NCI-H2196 (cell line): Measurements from ENCODE around the gene GLTPD2.
"Not testable (repeated sequence)": the region's sequence is repeated elsewhere in the genome, so short reads cannot be mapped to it uniquely, and the experiment has no call there.

Source experiments
- DNase-seq: peaks from one replicate; lab custom pipeline; 2025; ENCODE audit not compliant: unreplicated experiment; lab: John Stamatoyannopoulos, UW

GLTPD2 gene

DNA sequence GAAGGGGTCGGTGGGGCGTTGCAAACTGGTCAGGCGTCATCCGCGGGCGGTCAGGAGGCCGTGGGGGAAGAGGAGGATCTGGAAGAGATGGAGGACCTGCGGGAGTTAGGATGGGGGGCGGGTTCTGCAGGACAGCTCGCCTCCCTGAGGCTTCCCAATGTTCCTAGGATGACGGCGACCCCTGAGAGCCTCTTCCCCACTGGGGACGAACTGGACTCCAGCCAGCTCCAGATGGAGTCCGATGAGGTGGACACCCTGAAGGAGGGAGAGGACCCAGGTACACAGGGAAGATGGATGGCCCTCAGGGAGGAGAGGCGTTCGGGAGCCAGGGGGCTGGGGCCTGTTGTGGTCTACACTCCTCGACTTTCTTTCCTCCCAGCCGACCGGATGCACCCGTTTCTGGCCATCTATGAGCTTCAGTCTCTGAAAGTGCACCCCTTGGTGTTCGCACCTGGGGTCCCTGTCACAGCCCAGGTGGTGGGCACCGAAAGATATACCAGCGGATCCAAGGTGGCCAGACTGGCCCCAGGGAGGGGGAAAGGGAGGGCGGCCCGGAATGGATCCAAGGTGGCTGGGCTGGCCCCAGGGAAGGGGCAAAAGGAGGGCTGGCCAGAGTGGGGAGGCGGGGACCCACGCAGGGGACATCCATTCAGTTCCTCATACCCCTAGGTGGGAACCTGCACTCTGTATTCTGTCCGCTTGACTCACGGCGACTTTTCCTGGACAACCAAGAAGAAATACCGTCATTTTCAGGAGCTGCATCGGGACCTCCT lies 19.0 kb downstream of the GLTPD2 start:
- no peak for DNase-seq

DNA sequence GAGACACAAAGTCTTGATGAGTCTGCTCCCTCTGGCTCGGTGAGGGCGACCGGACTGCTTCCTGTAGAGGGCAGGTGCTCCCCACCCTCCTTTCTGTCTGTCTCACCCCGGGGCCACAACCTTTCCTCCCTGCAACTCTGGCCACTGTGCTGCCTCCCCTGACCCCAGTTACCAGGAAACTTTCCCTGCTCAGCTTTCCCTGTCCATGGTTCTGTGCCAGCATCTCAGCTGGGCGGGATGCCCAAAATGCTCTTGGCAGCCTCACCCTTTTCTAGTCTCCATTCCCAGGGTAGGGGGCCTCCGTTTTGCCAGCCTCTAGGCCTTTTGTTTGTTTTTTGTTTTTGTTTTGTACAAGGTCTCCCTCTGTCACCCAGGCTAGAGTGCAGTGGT lies 19.6 kb downstream of the GLTPD2 start:
- peak; percentile 3 for DNase-seq

DNA sequence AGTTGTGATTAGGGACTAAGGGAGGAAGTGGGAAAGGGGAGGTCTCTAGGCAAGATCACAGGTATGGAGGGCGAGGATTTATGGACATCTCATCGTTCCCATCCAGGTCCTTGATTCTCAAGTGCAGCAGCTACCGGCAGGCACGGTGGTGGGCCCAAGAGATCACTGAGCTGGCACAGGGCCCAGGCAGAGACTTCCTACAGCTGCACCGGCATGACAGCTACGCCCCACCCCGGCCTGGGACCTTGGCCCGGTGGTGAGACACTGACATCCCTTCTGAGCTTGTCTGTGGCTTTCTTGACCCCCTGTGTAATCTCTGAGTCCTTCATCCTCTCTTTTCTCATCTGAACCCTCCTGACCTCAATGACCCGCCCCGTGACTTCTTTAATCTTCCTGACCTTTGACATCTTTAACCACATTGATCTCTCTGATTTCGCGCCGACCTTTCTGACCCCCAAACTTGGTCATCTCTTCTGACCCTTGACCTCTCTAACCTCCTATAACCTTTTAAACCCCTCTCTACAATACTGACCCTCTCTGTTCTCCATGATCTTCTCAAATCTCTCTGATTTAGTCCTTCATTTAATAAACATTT lies 22.0 kb downstream of the GLTPD2 start:
- no peak for DNase-seq

DNA sequence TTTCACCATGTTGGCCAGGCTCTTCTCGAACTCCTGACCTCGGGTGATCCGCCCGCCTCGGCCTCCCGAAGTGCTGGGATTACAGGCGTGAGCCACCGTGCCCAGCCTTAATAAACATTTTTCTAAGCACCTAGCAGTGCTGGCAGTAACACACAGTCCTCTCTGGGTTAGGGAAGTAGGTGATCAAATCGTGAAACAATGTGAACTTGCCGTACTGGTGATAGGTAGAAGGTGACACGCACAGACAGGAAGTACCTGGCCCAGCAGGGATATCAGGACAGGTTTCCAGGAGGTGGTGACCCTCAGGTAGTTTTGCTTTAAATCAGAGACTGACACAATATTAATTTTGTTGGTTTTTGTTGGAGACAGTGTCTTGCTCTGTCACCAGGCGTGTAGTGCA lies 22.7 kb downstream of the GLTPD2 start:
- DNase-seq: no peak

DNA sequence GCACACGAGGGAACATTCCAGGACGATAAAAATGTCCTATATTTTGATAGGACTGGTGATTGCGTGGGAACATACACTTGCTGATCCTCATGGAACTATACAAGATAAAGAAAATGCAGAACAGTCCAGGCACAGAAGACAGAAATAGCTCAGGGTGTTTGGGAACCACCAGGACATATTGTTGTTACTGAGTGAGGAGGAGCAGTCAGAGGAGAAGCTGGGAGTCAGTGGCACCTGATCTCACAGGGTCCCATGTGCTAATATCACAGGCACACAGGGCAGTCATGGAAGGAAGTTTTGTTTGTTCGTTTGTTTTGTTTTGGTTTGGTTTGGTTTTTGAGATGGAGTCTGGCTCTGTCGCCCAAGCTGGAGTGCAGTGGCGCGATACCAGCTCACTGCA lies 23.9 kb downstream of the GLTPD2 start:
- DNase-seq: no peak

DNA sequence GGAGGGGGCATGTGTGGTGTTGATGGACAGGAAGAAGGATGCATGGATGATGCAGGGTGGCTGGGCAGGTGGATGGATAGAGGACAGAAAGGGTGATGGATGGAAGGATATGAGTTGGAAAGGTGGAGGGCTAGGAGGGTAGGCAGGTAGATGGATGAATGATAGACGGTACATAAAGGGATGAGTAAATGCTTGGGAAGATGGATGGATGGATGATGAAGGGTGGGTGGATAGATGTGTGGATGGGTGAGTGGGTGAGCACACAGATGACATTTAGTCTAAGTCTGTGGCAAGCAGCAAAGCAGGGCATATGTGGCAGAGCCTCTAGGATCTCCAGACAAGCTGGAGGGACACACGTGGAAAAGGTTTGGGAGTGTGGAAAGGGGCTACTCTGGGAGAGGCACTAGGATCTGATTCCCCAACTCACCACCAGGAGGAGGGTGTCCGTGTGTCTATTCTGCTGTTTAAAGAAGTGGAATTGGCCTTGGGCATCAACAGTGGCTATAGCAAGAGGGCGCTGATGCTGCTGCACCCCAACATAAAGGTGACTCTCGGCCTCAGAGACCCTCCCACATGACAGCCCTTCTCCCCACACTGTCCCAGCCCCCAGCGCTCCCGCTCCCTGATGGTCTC lies 26.4 kb downstream of the GLTPD2 start:
- no peak for DNase-seq

DNA sequence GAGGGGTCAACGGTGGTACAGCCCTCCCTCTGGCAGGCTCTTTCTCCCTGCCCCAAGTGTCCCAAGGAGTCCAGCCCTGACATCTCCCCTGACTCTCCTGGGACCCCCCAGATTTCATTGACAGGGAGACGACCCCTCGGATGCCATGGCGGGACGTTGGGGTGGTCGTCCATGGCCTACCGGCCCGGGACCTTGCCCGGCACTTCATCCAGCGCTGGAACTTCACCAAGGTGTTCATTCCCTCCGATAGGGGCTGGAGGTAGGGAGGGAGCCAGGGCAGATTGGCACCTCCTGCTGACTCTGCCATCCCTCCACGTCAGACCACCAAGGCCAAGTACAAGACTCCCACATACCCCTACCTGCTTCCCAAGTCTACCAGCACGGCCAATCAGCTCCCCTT lies 28.1 kb downstream of the GLTPD2 start:
- no peak for DNase-seq

DNA sequence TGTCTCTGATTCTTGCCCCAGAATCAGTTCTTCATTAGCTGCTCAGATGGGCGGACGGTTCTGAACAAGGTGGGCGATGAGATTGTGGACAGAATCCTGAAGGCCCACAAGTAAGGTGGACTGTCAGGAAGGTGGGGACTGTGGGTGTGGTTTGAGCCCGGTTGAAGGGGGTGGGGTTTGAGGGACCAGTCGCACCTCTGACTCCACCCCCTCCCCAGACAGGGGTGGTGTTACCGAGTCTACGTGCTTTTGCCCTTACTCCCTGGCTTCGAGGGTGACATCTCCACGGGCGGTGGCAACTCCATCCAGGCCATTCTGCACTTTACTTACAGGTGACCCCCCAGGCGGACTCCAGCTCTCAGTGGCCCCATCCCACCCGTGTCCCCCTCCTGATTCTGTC lies 29.5 kb downstream of the GLTPD2 start:
- DNase-seq: no peak

DNA sequence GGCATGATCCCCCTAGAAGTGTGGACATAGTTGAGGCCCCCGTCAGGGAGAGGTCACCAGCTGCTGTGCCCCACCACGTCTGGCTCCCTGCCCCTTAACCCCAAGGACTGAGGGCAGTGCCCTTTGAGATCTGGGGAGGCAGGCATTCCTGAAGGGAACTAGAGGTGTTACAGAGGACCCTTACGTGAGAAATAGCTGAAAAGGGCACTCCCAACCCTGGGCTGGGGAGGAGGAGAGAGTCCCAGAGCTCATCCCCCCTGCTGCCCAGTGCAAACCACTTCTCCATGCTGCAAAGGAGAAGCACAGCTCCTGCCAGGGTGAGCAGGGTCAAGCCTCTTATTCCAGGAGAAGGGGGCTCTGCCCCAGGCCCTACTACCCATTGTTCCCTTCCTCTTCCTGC lies 34.1 kb downstream of the GLTPD2 start:
- DNase-seq: no peak

DNA sequence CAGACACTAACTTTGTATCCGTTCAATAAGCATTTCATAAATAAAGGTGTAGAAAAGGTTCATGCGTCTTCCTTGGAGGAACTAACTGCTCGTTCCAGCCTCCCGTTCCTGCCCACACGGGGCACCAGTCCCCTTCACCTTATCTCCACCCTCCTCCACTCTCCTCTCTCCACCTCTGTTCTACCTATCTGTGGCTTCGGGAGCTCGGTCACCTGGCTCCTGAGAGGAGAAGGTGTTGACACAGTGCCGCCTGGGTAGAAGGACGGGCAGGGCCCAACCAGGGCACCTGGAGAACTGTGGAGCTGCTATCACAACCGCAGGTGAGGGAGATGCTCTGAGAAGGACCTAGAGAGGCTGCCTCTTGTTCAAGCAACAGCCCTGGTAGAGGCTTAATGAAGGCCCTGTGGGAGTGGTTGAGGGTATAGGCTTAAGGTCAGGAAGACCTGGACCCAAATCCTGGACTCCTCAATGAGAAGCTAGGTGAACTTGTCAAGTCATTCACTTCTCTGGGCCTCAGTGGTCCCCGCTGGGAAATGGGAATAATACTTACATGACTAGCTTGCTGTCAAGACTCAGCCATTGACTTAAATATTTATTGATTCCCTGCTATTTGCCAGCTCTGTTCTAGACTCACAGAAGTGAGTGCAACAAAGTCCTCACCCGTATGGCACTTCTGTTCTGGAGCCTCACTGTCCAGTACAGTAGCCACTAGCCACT lies 34.8 kb downstream of the GLTPD2 start:
- DNase-seq: no peak

DNA sequence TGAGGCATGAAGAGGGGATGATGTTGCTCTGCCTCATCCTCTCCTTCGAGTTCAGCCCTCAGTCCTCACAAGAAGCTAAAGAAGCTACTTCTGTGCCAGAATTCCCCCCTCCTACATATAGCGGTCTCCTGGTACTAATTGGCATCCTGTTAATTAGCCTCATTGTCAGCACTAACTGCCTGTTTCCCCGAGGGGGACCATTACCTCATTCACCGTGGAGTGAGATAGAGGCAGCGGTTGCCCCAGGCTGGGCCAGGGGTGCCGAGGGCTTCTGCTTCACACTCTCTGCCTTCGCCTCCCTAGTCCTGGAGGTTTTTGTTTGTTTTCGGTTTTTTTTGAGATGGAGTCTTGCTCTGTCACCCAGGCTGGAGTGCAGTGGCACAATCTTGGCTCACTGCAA lies 38.6 kb downstream of the GLTPD2 start:
- DNase-seq: no peak

DNA sequence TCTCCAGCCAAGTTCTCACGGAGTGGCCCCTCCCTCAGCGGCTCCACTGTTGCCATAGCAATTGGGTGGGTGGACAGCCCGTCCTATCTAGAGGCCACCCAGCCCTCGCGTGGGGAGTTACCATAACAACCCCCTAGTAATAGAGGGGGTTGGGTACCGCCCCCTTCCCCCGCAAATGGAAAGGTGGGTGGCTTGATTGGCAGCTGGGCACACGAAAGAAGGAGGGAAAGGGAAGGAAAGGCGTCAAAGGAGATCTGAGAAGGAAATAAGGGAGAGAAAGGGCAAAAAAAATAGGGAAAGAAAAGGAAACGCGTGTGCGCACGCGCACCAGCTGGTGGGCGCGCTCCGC lies 44.0 kb downstream of the GLTPD2 start:
- not testable (repeated sequence) for DNase-seq

DNA sequence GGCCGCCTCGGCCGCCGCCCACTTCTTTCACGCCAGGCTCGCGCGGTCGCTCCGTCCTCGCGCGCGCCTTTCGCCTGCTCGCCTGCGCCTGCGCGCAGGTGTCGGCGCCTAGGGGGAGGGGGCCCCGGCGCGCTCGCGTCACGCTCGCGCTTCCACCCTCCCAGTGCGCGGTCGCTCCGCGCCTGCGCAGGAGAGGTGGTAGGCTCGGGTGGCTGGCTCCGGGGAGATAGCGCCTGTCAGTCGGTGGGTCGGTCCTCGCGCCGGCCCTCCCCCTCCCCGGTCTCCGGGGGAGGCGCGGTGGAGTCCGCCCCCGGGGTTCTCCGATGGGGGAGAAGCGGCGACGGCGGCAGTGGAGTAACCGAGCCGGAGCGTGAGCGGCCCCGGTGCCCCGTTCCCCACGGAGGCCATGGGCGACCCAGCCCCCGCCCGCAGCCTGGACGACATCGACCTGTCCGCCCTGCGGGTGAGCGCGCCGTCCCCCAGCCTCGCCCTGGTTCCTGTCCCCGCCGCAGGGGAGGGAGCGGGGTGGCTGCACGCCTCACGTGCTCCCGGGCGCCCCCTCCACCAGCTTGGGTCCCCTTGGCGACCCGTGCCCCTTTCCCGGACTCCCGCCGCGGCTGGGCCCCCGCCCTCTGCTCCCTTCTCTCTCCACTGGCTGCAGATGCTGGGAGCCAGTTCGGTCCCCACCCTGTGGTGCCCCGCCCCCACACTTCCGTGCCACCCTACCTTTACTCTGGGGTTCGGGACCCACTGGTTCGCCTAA lies 44.6 kb downstream of the GLTPD2 start, which contains the start of gene MINK1:
MINK1 (plus strand) TSS at position 163 of the 763 bp plus-strand sequence; CDS start at position 407, 244 bp downstream.
- DNase-seq: peak; percentile 87

DNA sequence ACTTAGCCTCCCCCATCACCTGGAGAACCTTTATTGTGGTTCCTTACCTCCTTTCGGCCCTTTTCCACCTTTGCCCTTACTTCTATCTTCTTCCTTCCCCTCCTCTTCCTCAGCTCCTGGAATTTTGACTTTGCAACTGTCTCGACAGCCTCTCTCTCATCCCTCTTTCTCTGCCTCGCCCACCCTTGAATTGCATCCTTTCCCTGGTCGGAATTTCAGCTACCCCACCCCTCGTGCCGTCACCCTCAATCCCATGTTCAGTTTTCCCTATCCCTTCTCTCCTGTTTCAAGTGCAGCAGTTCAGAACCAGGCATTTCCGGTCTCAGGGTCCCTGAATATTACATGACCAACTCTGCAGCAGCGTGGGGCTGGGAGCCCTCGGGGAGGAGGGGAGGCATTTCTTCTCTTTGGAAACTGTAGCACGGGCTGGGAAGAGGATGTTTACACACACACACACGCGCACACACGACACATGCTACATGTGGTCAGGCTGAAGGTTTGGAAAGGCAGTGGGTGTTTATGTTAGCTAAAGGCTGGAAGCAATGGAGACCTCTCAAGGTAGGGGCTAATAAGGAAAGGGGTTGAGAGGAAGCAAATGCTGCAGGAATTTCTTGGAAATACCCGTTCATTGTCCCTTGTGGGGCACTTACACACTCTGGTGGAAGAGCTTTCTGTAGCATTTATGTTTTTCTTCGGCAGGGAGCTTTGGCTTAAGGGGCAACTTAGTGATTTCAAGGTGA lies 45.3 kb downstream of the GLTPD2 start:
- no peak for DNase-seq

DNA sequence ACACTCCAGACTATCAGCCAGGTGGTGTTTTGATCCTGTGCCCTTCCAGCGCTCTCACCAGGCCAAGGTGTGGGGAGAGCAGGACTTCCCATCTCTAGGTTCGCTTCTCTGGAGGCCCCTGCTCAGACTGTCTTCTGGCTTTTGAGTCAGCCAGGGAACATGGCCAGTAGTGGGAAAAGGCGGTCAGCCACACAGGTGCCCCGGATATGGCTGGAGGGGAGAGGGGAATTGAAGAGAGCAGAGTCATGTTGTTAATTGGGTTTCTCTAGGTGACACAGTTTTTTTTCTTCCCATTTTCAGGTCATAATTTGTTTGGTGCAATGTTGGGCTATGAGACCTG lies 45.9 kb downstream of the GLTPD2 start:
- no peak for DNase-seq

DNA sequence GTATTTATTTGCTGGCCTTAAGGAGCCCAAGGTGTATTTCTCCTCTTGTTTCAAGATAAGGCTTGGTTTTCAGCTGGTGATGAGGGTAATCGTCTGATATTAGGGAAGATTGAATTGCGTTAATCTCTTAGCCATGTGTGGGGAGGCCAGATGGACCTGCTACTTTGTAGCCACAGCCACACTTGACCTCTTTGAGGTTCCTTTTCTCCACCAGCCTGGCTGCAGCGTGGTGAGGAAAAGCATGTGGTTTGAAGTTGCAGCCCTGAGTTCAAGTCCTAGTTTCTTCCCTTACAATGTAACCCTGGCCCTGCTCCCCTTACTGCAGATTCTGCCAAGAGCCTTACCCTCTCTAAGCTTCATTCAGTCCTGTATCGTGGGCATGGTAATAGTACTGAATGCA lies 47.5 kb downstream of the GLTPD2 start:
- DNase-seq: no peak

DNA sequence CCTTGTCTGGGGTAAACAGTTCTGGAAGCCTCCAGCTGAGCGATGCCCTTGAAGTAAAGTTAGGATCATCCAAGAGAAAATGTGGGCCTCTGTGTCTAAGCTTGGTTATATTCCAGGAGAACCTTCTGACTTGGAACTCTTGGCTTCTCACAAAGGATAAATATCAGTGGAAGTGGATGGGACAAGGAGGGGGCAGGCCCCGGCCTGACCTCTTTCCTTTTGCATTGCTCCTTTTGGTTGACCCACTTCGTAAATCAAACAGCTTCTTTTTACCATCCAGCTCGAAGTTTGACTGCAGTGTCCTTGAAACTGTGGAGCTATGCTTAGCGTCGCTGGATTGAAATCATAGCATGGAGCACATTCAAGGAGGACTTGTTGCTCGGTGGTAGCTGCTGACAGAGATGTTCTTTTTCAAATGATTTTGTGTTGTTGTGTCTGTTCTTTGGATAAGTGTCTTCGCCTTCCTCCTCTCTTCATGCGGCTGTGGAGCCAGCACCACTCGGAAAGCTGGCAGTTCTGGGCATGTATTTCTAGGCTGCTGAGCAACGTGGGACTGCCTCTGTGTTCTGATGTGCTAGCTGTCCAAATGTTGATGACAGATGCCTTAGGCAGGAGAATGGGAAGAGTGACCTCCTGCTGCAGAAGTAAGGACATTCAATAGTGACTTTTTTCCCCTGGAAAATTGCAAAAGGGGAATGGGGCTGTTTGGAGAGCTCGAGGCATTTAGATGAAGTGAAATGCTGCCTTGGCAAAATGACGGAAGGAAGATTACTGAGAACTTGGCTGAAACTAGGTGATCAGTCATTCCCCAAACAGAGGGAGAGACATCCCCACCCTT lies 48.9 kb downstream of the GLTPD2 start:
- DNase-seq: no peak

DNA sequence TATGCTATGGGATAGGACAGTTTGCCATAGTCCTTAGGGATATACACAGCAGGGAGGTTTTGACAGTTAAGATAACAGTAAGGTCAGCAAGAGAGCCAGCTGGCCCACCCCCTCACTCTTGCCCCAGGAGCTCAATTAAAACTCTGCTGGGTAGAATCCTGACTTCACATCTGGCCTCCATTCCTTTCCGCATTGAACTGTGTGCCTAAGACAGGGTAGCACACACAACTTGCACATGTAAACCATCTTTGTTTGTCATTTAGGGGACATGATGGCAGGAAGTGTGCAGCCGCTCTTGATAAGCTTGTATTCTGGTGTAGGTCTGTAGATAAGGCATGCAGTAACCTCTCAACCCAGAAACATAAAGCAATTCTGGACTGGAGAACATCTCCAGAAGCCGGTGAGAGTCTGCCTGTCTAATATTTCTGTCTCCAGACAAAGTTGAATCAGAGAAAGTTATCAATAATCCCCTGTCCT lies 49.6 kb downstream of the GLTPD2 start:
- DNase-seq: no peak

DNA sequence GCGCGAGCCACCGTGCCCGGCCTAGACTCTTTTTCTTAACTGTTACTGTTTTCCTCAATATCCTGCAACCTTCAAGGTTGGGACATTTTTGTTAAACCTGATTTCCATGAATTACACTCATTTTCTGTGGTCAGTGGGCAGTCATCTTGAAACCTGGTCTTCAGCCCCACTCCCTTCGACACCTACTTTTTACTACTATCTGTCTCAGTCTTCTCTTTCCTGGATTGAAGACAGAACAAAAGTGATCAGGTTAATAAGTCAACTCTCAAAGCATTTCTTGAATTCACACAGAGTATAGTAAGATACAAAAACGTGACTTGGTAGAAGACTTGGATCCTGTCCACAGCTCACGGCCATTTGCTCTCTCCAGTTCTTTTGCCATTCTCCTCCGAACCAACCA lies 50.5 kb downstream of the GLTPD2 start:
- no peak for DNase-seq
